HG03575 (cell line): ENCODE results near the gene PVALEF.

ENCODE experiments used
- ATAC-seq: cut with Tn5 transposase; IDR thresholded peaks from one replicate; pipeline ENCODE4 v1.9.1; 2021; ENCODE audit not compliant: unreplicated experiment, insufficient number of reproducible peaks, low FRiP score; ENCODE audit errors: extremely low read depth

The PVALEF gene

DNA sequence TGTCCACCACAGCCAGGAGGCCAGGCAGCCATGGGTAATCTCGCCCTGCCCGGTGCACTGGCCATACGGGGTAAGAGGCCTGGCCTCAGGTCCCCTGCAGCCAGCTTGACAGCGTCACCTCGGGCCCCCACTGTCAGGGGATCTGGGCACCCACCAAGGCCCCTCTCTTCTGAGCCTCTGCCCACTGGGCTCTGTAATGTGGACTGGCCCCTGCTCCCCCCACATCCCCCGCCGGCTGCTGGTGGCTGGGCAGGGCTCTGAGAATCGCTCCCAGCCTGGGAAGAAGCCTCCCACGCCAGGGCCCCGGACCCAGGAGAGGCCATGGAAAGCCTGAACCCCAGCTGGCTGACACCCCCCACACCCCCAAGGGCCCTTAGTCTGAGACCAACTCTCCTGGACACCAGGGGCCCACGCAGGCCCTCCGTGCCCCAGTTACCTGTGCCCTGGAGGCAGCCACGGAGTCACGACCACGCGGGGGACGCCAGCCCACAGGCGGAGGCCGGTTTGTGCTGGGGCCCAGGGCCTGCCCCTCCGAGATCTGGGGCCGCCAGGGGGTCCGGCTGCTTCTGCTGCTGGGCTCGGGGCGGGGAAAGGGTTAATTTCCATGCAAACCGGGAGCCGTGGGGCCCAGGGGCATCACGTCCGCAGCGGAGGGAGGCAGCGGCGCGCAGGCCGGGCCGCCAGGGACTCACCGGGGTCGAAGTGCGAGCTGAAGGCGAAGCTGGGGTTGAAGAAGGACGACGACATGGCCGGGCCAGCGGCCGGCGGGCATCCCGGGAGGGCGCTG is at the start of gene PVALEF:
TSS of gene PVALEF (plus strand) at position 262 of the 787 bp plus-strand sequence. CDS start 15,720 bp downstream, outside the sequence.
- no peak for ATAC-seq

- no peak for ATAC-seq
These were observed 49.4 kb upstream of the PVALEF start for GRCh38 chr17:81115749-81116464.

- no peak for ATAC-seq
These were observed 48.6 kb upstream of the PVALEF start for GRCh38 chr17:81116704-81117103.

DNA sequence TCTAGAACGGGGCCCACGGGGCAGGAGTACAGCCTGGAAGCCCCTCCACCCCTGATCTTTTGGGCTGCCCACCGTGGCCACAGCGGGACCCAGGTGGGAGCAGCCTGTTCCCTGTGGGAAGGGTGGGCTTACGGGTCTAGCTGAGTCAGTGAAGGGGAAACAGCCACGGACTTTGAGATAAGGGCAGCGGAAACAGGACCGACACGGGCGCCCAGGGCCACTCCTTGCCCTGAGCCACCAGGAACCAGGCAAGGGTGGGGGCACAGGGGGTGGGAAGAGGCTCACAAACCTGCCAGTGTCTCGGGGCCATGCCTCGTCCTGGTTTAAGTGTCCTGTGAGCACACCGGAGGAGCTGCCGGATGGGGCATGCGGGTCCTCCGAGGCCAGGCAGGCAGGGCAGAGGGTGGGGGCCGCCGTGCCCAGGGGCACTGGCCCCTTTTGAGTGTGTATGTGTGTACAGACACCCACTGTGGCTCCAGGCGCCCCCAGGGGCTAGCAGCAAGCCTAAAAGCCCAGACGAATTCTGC is 47.6 kb upstream of the PVALEF start:
- no peak for ATAC-seq

- no peak for ATAC-seq
These were observed 46.7 kb upstream of the PVALEF start for GRCh38 chr17:81118308-81119221.

- ATAC-seq: no peak
These were observed 45.8 kb upstream of the PVALEF start for GRCh38 chr17:81119223-81120148.

DNA sequence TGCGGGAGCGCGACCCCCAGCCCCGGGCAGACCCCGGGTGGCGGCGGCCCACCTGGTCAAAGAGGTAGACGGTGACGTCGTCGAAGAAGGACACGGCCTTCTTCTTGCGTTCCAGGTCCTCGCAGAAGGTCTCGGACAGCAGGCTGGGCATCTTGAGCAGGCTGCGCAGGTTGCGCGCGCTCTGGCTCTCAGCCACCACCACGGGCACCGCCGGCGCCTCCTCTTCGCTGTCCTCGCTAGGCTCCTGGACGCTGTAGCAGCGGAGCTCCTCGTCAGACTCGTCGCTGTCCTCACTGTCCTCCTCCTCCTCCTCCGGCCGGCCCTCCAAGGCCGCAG is 45.2 kb upstream of the PVALEF start:
- no peak for ATAC-seq

DNA sequence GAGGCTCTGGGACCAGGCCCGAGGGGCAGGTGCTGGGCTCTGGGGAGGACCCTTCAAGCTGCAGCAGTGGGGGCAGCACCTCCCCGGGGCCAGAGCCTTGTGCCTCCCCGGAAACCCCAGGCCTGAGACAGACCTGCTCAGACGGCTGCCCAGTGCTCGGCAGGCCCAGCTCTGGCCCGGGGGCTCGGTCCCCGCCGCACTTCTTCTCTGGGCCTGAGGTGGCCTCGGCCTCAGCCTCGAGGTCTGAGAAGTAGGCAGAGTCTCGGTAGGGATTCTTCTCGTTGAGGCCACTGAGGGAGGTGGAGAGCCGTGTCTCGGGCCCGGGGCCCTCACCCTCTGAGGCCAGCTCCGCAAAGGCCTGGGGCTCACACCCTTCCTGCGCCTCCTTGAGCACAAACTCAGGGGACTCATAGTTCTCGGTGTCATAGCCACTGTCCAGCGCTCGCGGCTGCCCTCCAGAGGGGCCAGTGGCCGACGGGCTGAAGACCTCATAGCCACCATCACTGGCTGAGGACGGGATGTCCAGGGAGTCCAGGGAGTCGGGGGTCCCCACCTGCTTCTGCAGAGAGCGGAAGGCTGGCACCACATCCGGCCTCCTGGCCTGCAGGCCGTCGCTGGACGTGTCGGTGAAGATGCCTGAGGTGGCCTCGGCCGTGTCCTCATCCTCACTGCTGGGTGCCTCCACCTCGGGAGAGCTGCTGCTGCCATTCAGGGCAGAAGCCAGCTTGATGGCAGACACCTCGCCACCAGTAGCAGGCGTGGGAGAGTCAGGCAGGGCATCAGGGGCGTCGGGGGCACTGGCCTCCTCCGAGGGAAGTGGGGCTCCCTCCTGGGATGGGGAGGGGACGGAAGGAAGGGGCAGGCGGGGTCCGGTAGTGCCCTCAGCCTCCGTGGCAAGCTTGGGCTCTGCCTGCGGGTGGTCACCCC is 44.3 kb upstream of the PVALEF start:
- no peak for ATAC-seq

DNA sequence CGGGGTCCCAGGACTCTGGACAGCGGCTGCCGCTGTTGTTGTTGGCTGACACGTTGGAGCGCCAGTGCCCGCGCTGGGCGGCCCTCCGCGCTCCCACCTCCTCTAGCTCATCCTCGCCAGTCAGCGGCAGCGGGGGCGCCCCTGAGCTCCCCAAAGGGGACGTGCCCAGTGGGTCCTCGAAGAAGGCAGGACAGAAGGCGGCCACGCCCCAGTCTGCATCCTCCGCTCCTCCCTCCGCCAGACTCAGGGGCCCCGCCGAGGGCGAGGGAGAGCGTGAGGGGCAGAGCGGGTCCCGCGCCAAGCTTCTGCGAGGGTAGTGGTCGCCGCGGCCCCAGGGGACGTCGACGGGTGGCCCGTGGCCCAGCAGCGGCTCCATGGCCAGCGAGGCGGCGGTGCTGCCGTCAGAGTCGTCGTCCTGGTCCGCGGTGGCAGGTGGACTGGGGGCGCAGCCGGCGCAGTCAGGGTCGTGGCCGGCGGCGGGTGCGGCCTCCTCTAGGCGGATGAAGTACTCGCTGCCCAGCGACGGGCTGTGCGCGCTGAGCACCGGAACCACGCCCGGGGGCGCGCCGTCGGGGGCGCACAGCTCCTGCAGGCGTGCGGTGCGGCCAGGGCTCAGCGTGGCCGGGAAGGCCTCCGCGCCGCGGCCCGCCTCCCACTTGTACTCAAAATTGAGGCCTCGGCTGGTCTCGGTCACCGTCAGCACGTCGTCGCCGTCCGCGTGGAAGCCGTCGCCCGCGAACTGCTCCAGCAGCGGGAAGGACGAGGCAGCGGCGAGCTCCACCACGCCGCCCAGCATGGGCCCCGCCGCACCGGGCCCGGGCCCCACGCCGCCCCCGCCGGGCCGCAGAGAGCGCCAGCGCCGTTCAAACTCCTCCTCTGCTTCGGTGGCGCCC is 43.2 kb upstream of the PVALEF start:
- no peak for ATAC-seq

GRCh38 chr17:81123052-81124048 is 42.0 kb upstream of the PVALEF start:
- no peak for ATAC-seq

- ATAC-seq: no peak
These were observed 40.9 kb upstream of the PVALEF start for GRCh38 chr17:81124377-81124776.

DNA sequence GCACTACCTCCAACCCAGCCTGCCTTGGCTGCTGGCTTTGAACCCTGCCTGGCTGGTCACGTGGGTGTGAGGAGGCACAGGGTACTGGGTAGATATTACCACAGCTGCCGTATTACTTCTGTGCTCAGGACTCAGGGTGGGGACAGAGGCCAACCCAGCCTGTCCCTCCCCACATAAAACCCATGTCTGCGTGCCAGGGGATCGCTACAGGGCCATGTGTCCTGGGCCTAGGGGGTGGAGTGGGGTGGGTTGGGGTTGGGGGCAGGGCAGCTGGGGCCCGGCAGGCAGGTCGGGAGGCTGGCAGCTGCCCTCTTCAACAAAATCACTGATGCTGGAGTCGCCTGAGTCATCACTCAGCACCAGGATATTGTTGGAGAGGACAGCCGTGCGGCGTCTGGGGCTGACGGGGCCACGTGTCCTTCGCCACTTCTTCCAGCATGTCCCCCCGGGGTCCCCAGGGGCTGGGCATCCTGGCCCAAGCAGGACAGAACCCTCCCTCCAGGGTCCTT is 39.7 kb upstream of the PVALEF start:
- ATAC-seq: no peak

- ATAC-seq: no peak
These were observed 38.8 kb upstream of the PVALEF start for GRCh38 chr17:81126281-81127132.

- ATAC-seq: no peak
These were observed 38.2 kb upstream of the PVALEF start for GRCh38 chr17:81127133-81127455.
